PFSK-1 (cell line): ENCODE measurements around the gene ANK2.

Experiments used
- FOXP2 ChIP-seq: optimal IDR thresholded peaks from 2 replicates; pipeline ENCODE3; 2011; ENCODE audit warnings: borderline replicate concordance, control low read depth, inconsistent platforms; ENCODE audit not compliant: insufficient read depth; ENCODE audit errors: extremely low read length, extremely low read depth
- POLR2AphosphoS5 ChIP-seq: IDR thresholded peaks from 2 replicates; pipeline ENCODE4 v1.6.1; 2012; ENCODE audit warnings: low read depth, mild to moderate bottlenecking, control low read depth, low read length, moderate library complexity
- REST ChIP-seq, 2 experiments: IDR thresholded peaks; 2 replicates each; pipeline versions ENCODE4 v1.6.1 to v1.8.0; 2011 to 2012; ENCODE audit warnings: low read depth in 2 of 2, low read length in 2 of 2, control low read depth in 1 of 2, inconsistent platforms in 1 of 2, mild to moderate bottlenecking in 1 of 2, moderate library complexity in 1 of 2; ENCODE audit not compliant: insufficient read depth in 1 of 2
- SIN3A ChIP-seq: IDR thresholded peaks from 2 replicates; pipeline ENCODE4 v1.6.1; 2012; ENCODE audit warnings: mild to moderate bottlenecking, low read length, moderate library complexity, borderline replicate concordance; ENCODE audit not compliant: insufficient read depth
- TAF1 ChIP-seq: IDR thresholded peaks from 2 replicates; pipeline ENCODE4 v1.6.1; 2012; ENCODE audit warnings: low read length, control low read depth, borderline replicate concordance; ENCODE audit not compliant: insufficient read depth

The ANK2 gene

GRCh38 chr4:113028074-113028473, 21.4 kb upstream of the ANK2 start:
- no peak for TF ChIP-seq REST (IDR thresholded peaks at IDR 0.05; ENCODE audit: insufficient read depth in 1 of 2, low read depth in 2 of 2, low read length in 2 of 2)
- TF ChIP-seq SIN3A, result no peak
- no peak for TF ChIP-seq POLR2AphosphoS5
- TF ChIP-seq TAF1, result no peak
- TF ChIP-seq FOXP2, result no peak

GRCh38 chr4:113031212-113031611, 18.2 kb upstream of the ANK2 start:
- TF ChIP-seq TAF1, result no peak
- no peak for TF ChIP-seq FOXP2
- TF ChIP-seq POLR2AphosphoS5, result no peak
- no peak for TF ChIP-seq REST (IDR thresholded peaks at IDR 0.05; ENCODE audit: insufficient read depth in 1 of 2, low read depth in 2 of 2, low read length in 2 of 2)
- TF ChIP-seq SIN3A, result no peak

- TF ChIP-seq FOXP2, result no peak
- no peak for TF ChIP-seq POLR2AphosphoS5
- TF ChIP-seq SIN3A, result no peak
- no peak for TF ChIP-seq REST (IDR thresholded peaks at IDR 0.05; ENCODE audit: insufficient read depth in 1 of 2, low read depth in 2 of 2, low read length in 2 of 2)
- no peak for TF ChIP-seq TAF1
These were observed 8.7 kb upstream of the ANK2 start for GRCh38 chr4:113040793-113041192.

DNA sequence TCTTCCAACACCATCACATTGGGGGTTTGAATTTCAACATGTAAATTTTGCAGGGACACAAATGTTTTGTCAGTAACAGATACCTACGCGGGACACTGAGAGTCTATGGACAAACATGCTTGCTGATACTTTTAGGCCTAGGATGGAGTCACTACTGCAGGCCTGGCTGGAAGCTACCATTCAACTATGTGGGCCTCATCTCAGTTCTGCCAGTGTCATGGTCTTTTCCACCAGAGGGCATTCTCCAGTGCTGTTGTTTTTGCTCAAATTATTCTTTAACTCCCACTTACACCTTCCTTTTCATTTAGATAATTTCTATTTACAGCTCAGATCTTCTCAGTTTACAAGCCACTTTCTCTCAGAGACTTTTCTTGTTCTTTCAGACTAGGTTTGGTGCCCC, 7.0 kb upstream of the ANK2 start:
- TF ChIP-seq SIN3A, result no peak
- TF ChIP-seq REST (IDR thresholded peaks at IDR 0.05; ENCODE audit: insufficient read depth in 1 of 2, low read depth in 2 of 2, low read length in 2 of 2), result no peak
- TF ChIP-seq FOXP2, result no peak
- no peak for TF ChIP-seq POLR2AphosphoS5

DNA sequence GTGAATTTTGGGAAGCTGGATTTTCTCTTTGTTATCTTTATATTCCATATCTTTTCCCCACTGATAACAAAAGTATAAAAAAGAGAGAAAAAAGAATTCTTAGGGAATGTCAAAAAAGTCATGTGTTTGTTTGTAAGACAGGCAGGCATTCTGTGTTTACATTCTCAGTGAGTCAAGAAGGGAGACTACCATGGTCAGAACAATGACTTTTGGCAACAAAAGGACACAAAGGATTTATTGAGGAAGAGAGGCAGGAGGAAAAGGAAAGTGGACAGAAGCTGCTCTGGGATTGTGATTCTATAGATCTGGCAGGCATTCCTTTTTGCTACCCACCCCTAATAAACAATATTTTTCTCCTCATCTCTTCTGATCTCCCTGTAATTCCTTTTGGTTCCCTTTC, 5.9 kb upstream of the ANK2 start:
- TF ChIP-seq SIN3A (no peak), FOXP2 (no peak), REST (IDR thresholded peaks at IDR 0.05; ENCODE audit: insufficient read depth in 1 of 2, low read depth in 2 of 2, low read length in 2 of 2) (no peak), TAF1 (no peak), POLR2AphosphoS5 (no peak)
